ENCODE data around the gene RDX.

Gene RDX

DNA sequence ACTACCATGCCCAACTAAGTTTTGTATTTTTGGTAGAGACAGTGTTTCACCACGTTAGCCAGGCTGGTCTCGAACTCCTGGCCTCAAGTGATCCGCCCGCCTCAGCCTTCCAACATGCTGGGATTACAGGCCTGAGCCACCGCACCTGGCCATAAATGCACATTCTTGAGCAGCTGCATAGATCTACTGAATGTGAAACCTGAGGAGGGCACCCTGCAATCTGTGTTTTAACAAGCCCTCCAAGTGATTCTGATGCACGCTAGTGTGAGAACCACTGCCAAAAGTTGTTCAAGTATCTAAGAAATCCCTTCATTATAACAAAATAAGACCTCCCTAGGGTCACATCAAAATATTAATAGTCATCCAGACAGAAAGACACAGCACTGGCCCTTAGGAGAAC is 89.3 kb downstream of the RDX start:
- Histone ChIP-seq H3K4me3 (ENCODE audit: low read depth, low read length, poor library complexity, severe bottlenecking) (no peak overlapping the region), H3K9me3 (ENCODE audit: low read length) (no peaks in the 10 kb centered on the region), H4K20me1 (ENCODE audit: insufficient read depth, low read length) (no peaks in the 10 kb centered on the region), H2AFZ (ENCODE audit: low read length) (no peak overlapping the region), H3K79me2 (ENCODE audit: insufficient read depth, low read length) (no peaks in the 10 kb centered on the region), H3K36me3 (ENCODE audit: insufficient read depth, low read length) (no peaks in the 10 kb centered on the region), H3K27ac (ENCODE audit: low read depth, low read length, poor library complexity, severe bottlenecking) (peak overlapping the region; percentile 17), H3K9me2 (ENCODE audit: low read depth, low read length) (no peaks in the 10 kb centered on the region), H3K27me3 (ENCODE audit: insufficient read depth, low read length) (no peaks in the 10 kb centered on the region), H3K4me1 (ENCODE audit: insufficient read depth, low read length, severe bottlenecking) (peaks cover 24% of the 10 kb centered on the region), H3F3A (ENCODE audit: insufficient read depth, low read length) (no peaks in the 10 kb centered on the region), H3K4me2 (ENCODE audit: low read length) (peak overlapping the region; percentile 40; the same call in 1 of the 2 replicates), H3K9ac (ENCODE audit: low read length) (no peak overlapping the region)
- TF ChIP-seq EZH2 (IDR thresholded peaks at IDR 0.05; ENCODE audit: borderline replicate concordance, low read length): no peak
- TF ChIP-seq, protein P1, sequence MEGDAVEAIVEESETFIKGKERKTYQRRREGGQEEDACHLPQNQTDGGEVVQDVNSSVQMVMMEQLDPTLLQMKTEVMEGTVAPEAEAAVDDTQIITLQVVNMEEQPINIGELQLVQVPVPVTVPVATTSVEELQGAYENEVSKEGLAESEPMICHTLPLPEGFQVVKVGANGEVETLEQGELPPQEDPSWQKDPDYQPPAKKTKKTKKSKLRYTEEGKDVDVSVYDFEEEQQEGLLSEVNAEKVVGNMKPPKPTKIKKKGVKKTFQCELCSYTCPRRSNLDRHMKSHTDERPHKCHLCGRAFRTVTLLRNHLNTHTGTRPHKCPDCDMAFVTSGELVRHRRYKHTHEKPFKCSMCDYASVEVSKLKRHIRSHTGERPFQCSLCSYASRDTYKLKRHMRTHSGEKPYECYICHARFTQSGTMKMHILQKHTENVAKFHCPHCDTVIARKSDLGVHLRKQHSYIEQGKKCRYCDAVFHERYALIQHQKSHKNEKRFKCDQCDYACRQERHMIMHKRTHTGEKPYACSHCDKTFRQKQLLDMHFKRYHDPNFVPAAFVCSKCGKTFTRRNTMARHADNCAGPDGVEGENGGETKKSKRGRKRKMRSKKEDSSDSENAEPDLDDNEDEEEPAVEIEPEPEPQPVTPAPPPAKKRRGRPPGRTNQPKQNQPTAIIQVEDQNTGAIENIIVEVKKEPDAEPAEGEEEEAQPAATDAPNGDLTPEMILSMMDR (IDR thresholded peaks at IDR 0.05; ENCODE audit: low read length): no peak

DNA sequence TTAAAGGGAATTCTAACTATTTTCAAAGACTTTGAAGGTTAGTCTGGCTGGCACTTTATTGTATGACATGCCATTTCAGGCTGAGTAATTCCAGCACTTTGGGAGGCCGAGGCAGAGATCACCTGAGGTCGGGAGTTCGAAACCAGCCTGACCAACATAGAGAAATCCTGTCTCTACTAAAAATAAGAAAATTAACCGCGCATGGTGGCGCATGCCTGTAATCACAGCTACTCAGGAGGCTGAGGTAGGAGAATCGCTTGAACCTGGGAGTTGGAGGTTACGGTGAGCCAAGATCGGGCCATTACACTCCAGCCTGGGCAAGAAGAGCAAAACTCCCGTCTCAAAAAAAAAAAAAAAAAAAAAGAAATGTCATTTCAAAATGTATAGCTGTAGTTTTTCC is 95.6 kb downstream of the RDX start:
- H3K4me1 ChIP-seq (ENCODE audit: insufficient read depth, low read length, severe bottlenecking): no peaks in the 10 kb centered on the region
- TF ChIP-seq, protein P1 (IDR thresholded peaks at IDR 0.05; ENCODE audit: low read length): no peak
- TF ChIP-seq EZH2 (IDR thresholded peaks at IDR 0.05; ENCODE audit: borderline replicate concordance, low read length): no peak

DNA sequence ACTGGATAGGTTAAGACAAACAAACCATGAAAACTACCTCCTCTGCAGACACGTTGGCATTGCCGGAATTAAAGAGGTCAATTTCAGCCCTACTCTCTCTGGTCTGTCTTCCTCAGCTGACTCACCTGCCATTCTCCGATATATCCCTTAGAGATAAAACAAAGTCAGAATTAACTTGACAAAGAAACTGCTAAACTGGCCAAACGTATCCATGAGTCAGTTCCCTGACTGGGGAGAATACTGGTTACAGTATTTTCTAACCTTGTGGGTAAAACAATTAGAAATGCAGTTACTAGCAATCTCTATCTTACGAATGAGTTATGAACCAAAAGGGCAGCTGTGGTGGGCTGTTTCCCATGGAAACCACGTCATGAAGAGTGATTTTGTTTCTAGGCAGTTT is 96.2 kb downstream of the RDX start:
- no peak overlapping the region for H3K9ac ChIP-seq (ENCODE audit: low read length)
- H3K79me2 ChIP-seq (ENCODE audit: insufficient read depth, low read length): no peaks in the 10 kb centered on the region
- H3K4me2 ChIP-seq (ENCODE audit: low read length): no peak overlapping the region
- H3K4me3 ChIP-seq (ENCODE audit: low read depth, low read length, poor library complexity, severe bottlenecking): no peak overlapping the region
- no peaks in the 10 kb centered on the region for H3K27me3 ChIP-seq (ENCODE audit: insufficient read depth, low read length)
- H3K9me2 ChIP-seq (ENCODE audit: low read depth, low read length): no peaks in the 10 kb centered on the region
- no peaks in the 10 kb centered on the region for H4K20me1 ChIP-seq (ENCODE audit: insufficient read depth, low read length)
- no peak overlapping the region for H3K27ac ChIP-seq (ENCODE audit: low read depth, low read length, poor library complexity, severe bottlenecking)
- no peak for TF ChIP-seq EZH2 (IDR thresholded peaks at IDR 0.05; ENCODE audit: borderline replicate concordance, low read length)
- TF ChIP-seq, protein P1 (IDR thresholded peaks at IDR 0.05; ENCODE audit: low read length): no peak
- no peaks in the 10 kb centered on the region for H3F3A ChIP-seq (ENCODE audit: insufficient read depth, low read length)
- H3K36me3 ChIP-seq (ENCODE audit: insufficient read depth, low read length): no peaks in the 10 kb centered on the region
- no peaks in the 10 kb centered on the region for H3K9me3 ChIP-seq (ENCODE audit: low read length)
- no peaks in the 10 kb centered on the region for H3K4me1 ChIP-seq (ENCODE audit: insufficient read depth, low read length, severe bottlenecking)
- no peak overlapping the region for H2AFZ ChIP-seq (ENCODE audit: low read length)

More for the DNA sequence above, 95.6 kb downstream of the RDX start:
- H3K9me3 ChIP-seq (ENCODE audit: low read length): no peaks in the 10 kb centered on the region
- H3K9ac ChIP-seq (ENCODE audit: low read length): no peak overlapping the region
- H3K9me2 ChIP-seq (ENCODE audit: low read depth, low read length): no peaks in the 10 kb centered on the region
- H3K79me2 ChIP-seq (ENCODE audit: insufficient read depth, low read length): no peaks in the 10 kb centered on the region
- no peaks in the 10 kb centered on the region for H3K36me3 ChIP-seq (ENCODE audit: insufficient read depth, low read length)
- H3K4me2 ChIP-seq (ENCODE audit: low read length): no peak overlapping the region
- no peak overlapping the region for H3K27ac ChIP-seq (ENCODE audit: low read depth, low read length, poor library complexity, severe bottlenecking)
- H3K4me3 ChIP-seq (ENCODE audit: low read depth, low read length, poor library complexity, severe bottlenecking): no peak overlapping the region
- H3F3A ChIP-seq (ENCODE audit: insufficient read depth, low read length): no peaks in the 10 kb centered on the region
- H2AFZ ChIP-seq (ENCODE audit: low read length): no peak overlapping the region
- H4K20me1 ChIP-seq (ENCODE audit: insufficient read depth, low read length): no peaks in the 10 kb centered on the region
- H3K27me3 ChIP-seq (ENCODE audit: insufficient read depth, low read length): no peaks in the 10 kb centered on the region

Measured in OCI-LY1 (cell line).